ENCODE data around the gene GPR176. TPM values are rescaled to one million over a fixed set of nuclear protein-coding genes. Genes with fewer than 3 reads are reported as not detected.
"Not testable (repeated sequence)": the region's sequence is repeated elsewhere in the genome, so short reads cannot be mapped to it uniquely, and the experiment has no call there.

Gene GPR176
- total and polyA plus RNA-seq, 8 donors, result 0.16 to 6.8 (median 0.81) TPM

- Histone ChIP-seq H3K36me3 (no peaks in the 10 kb centered on the region), H3K4me1 (no peaks in the 10 kb centered on the region), H3K4me3 (no peak overlapping the region), H3K27ac (no peak overlapping the region), H3K9me3 (no peaks in the 10 kb centered on the region), H3K27me3 (no peaks in the 10 kb centered on the region)
- no peak for DNase-seq
- FAIRE-seq, result no peak
- 71 to 88% methylated on average over 2 of the region's 2 CpGs for WGBS, 2 donors
- intact Hi-C loops (cut with DNase I), result no loop called here
- no peak for TF ChIP-seq CTCF (IDR thresholded peaks at IDR 0.05)
- ATAC-seq, result no peak
Observed at GRCh38 chr15:39823634-39824033, 96.4 kb downstream of the GPR176 start.

GRCh38 chr15:39820050-39820602 is 99.9 kb downstream of the GPR176 start:
- no peak overlapping the region for H3K27ac ChIP-seq
- H3K4me3 ChIP-seq, result no peak overlapping the region
- no peak for TF ChIP-seq CTCF (IDR thresholded peaks at IDR 0.05)
- H3K36me3 ChIP-seq, result no peaks in the 10 kb centered on the region
- ATAC-seq (no peak), DNase-seq (no peak), FAIRE-seq (no peak)
- no peaks in the 10 kb centered on the region for H3K4me1 ChIP-seq
- intact Hi-C loops (cut with DNase I), result no loop called here
- 51 to 80% methylated on average over 3 of the region's 3 CpGs for WGBS, 2 donors
- no peaks in the 10 kb centered on the region for H3K9me3 ChIP-seq
- no peaks in the 10 kb centered on the region for H3K27me3 ChIP-seq

- intact Hi-C loops (cut with DNase I), result no loop called here
- TF ChIP-seq CTCF (IDR thresholded peaks at IDR 0.05), result no peak
- H3K9me3 ChIP-seq, result no peaks in the 10 kb centered on the region
- 88% methylated on average over 3 of the region's 3 CpGs for WGBS, 2 donors
- no peak overlapping the region for H3K4me3 ChIP-seq
- ATAC-seq, result no peak
- no peak for DNase-seq
- no peak for FAIRE-seq
- H3K36me3 ChIP-seq, result no peaks in the 10 kb centered on the region
- no peaks in the 10 kb centered on the region for H3K4me1 ChIP-seq
- H3K27me3 ChIP-seq, result no peaks in the 10 kb centered on the region
- no peak overlapping the region for H3K27ac ChIP-seq
Observed at GRCh38 chr15:39819533-39819932, 100.5 kb downstream of the GPR176 start.

- Histone ChIP-seq H3K36me3 (no peaks in the 10 kb centered on the region), H3K4me3 (no peak overlapping the region), H3K4me1 (no peaks in the 10 kb centered on the region), H3K27me3 (no peaks in the 10 kb centered on the region), H3K9me3 (no peaks in the 10 kb centered on the region), H3K27ac (no peak overlapping the region)
- DNase-seq (no peak), ATAC-seq (peak in 1 of 4 donors; percentile 60), FAIRE-seq (no peak)
- intact Hi-C loops (cut with DNase I), result no loop called here
- no peak for TF ChIP-seq CTCF (IDR thresholded peaks at IDR 0.05)
Observed at GRCh38 chr15:39817892-39818291, 102.2 kb downstream of the GPR176 start.

- Histone ChIP-seq H3K36me3 (no peaks in the 10 kb centered on the region), H3K27ac (no peak overlapping the region), H3K9me3 (no peaks in the 10 kb centered on the region), H3K4me1 (no peaks in the 10 kb centered on the region), H3K4me3 (no peak overlapping the region), H3K27me3 (no peaks in the 10 kb centered on the region)
- FAIRE-seq (no peak), DNase-seq (no peak), ATAC-seq (no peak)
- intact Hi-C loops (cut with DNase I), result no loop called here
- no peak for TF ChIP-seq CTCF (IDR thresholded peaks at IDR 0.05)
- 86 to 87% methylated on average over 1 of the region's 1 CpG for WGBS, 2 donors
Observed at GRCh38 chr15:39814489-39814888, 105.6 kb downstream of the GPR176 start.

GRCh38 chr15:39812651-39813050 is 107.4 kb downstream of the GPR176 start:
- 93 to 97% methylated on average over 3 of the region's 3 CpGs for WGBS, 2 donors
- H3K4me3 ChIP-seq; FAIRE-seq; DNase-seq; intact Hi-C loops (cut with DNase I); H3K36me3 ChIP-seq; H3K4me1 ChIP-seq; H3K27ac ChIP-seq; H3K27me3 ChIP-seq; H3K9me3 ChIP-seq; ATAC-seq: not testable (repeated sequence)
